ENCODE data around the gene NPIPA5.
"Not testable (repeated sequence)": the region's sequence is repeated elsewhere in the genome, so short reads cannot be mapped to it uniquely, and the experiment has no call there.

NPIPA5 gene

GRCh38 chr16:15389916-15390315 is 11.8 kb upstream of the NPIPA5 start:
- DNase-seq, result not testable (repeated sequence)

DNA sequence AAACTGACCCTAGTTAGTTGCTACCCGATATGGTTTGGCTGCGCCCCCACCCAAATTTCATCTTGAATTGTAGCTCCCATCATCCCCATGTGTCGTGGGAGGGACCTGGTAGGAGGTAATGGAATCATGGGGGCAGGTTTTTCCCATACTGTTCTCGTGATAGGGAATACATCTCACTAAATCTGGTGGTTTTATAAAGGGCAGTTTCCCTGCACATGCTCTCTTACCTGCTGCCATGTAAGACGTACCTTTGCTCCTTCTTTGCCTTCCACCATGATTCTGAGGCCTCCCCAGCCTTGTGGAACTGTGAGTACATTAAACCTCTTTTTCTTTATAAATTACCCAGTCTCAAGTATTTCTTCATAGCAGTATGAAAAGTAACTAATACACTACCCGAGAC is 10.0 kb upstream of the NPIPA5 start:
- not testable (repeated sequence) for DNase-seq

- not testable (repeated sequence) for DNase-seq
These were observed 4.7 kb upstream of the NPIPA5 start for GRCh38 chr16:15382810-15383209.

- not testable (repeated sequence) for DNase-seq
These were observed 20.6 kb downstream of the NPIPA5 start for GRCh38 chr16:15357495-15357894.

DNA sequence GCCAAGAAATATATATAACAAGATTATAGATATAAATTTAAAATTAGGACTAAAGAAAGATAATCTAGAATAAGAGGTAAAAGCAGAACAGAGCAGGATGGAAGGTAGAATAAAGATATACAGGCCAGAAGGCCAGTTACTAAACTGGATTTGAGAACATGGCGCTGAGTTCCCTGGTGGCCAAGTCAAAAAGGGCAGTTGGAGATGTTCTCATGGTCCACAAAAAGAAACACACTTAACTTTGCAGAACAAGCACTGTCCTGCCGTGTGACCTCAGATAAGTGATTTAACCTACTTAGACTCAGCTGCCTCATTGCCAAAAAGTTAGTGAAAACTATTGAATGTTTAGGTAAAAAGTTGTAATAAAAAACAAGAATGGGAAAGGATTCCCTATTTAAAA is 23.2 kb downstream of the NPIPA5 start:
- DNase-seq, result not testable (repeated sequence)

DNA sequence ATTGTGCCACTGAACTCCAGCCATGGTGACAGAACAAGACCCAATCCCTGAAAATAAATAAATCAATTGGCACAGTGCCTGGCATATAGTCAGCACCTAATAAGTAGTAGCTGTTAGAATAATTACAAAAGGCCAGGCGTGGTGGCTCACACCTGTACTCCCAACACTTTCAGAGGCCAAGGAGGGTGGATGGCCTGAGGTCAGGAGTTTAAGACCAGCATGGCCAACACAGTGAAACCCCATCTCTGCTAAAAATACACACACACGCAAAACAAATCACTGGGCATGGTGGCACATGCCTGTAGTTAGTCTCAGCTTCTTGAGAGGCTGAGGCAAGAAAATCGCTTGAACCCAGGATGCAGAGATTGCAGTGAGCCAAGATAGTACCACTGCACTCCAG is 25.2 kb downstream of the NPIPA5 start:
- not testable (repeated sequence) for DNase-seq

GRCh38 chr16:15351745-15352144 is 26.3 kb downstream of the NPIPA5 start:
- not testable (repeated sequence) for DNase-seq

GRCh38 chr16:15351251-15351650 is 26.8 kb downstream of the NPIPA5 start:
- not testable (repeated sequence) for DNase-seq

GRCh38 chr16:15348721-15349120 is 29.4 kb downstream of the NPIPA5 start:
- DNase-seq, result not testable (repeated sequence)

DNA sequence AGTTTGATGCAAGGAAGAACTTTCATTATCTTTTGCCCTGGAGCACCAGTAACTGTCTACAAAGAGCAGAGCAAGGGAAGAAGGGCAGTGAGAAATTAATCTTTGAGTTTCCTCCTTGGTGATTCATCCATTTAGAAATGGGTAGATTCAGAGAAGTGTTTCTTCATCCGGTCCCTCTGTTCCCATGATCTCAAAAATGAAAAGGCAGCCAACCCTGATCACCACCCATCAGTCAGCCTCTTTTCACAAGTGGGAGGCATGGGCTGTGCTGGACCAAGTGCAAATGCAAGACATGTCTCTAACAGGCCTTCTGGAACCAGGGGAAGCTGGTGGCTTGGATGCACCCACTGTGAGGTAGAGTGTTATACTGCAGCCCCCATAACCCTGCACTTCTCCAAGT is 35.8 kb downstream of the NPIPA5 start:
- DNase-seq, result not testable (repeated sequence)

- not testable (repeated sequence) for DNase-seq
These were observed 39.1 kb downstream of the NPIPA5 start for GRCh38 chr16:15338986-15339385.

GRCh38 chr16:15337974-15338605 is 40.0 kb downstream of the NPIPA5 start:
- not testable (repeated sequence) for DNase-seq

DNA sequence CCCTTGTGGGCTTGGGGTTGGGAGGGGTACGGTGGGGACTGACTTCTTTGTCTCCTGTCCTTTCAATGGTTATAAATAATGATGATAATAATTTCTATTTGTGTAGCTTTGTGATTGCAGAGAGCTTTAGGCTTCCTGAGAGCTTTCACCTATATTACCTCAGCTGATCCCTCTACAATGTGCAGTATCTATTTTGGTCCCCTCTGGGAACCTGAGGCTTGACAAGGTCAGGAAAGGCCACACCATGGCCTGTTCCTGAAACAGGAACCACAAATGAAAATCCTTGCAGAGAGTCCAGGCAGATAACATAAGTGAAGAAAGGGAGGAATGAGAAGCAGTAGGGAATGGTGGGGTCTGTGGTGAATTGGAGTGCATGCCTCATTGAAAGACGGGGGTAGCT is 42.5 kb downstream of the NPIPA5 start:
- DNase-seq, result not testable (repeated sequence)

DNA sequence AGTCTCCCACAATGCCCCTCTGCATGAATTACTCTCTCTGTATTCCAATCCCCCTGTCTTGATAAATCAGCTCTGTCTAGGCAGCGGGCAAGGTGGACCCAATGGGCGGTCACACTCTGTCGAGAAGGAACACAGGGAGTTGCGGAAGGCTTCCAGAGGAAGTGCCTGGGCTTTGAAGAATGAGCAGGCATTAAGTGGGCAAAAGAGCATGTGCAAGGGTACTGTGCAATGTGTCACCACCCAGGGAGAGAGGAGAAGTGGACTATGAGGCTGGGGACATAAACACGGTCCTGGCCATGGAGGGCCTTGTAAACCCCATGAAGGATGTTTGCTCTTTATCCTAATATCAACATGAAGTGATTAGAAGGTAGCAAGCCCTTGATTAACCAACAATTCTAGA is 44.1 kb downstream of the NPIPA5 start:
- not testable (repeated sequence) for DNase-seq

GRCh38 chr16:15330978-15331377 is 47.1 kb downstream of the NPIPA5 start:
- not testable (repeated sequence) for DNase-seq

GRCh38 chr16:15324954-15325353 is 53.1 kb downstream of the NPIPA5 start:
- DNase-seq, result not testable (repeated sequence)

DNA sequence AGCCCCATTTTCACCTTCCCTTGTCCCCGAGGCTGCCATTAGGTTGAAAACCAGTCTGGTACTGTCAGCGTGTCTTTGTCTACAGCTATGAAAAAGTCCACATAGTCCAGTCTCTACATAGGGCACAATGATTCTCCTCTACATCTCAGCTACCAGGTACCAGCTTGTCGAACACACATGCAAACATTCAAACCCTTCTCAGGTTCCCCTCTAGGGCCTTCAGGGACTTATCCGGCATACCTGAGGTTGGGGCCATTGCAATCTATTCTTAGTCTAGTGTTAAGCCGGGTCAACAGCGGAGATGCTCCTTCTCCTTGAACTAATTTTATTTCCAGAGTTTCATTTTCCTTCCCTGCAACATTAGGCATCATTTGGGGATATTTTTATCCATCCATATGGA is 54.7 kb downstream of the NPIPA5 start:
- not testable (repeated sequence) for DNase-seq

DNA sequence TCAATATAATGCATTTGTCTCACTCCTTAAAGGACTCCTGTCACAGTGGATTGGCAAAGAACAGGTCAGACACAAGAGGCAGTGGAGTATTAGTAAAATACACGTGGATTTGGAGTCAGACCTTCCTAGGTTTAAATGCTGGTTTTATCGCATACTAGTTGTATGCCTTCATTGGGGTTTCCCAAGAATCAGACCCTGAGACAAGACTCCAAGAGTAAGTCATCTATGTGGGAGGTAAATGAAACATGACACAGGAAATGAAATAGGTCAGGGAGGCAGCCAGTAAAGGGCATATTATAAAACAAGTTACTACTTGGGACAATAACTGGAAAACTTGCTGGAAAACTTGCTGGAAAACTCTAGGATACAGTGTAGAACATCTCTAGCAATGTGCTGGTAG is 56.9 kb downstream of the NPIPA5 start:
- not testable (repeated sequence) for DNase-seq

DNA sequence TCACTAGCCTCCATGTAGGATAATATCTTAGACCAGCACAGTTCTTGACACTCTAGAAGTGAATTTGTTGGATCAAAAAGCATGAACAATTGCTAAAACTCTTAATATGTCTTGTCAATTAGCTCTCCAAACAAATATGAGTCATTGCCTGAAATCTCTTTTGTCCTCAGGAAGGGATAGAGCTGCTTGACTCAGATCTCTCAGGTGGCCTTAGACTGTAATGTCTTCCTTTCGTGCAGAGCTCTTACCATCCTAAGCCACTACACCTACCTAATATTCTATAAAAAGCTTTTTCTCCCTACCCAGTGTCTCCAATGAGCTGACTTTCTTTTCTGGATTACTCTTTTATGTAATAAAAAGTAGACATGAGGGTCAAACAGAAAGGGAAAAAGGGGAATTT is 63.5 kb downstream of the NPIPA5 start:
- DNase-seq, result not testable (repeated sequence)

Data from NCI-H187 (cell line).